ENCODE results near the gene CMKLR1.

CMKLR1 gene

DNA sequence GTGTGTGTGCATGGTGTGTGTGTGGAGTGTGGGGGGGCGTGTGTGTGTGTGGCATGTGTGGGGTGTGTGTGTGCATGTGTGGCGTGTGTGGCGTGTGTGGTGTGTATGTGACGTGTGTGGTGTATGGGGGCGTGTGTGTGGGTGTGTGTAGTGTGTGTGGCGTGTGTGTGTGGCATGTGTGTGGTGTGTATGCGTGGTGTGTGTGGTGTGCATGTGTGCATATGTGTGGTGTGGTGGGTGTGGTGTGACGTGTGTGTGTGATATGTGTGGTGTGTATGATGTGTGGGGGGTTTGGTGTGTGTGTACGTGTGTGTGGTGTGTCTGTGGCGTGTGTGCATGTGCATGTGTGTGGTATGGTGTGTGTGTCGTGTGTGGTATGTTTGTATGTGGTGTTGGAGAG is 24.1 kb upstream of the CMKLR1 start:
- no peak for DNase-seq (ENCODE audit: low read depth in 2 of 2)

DNA sequence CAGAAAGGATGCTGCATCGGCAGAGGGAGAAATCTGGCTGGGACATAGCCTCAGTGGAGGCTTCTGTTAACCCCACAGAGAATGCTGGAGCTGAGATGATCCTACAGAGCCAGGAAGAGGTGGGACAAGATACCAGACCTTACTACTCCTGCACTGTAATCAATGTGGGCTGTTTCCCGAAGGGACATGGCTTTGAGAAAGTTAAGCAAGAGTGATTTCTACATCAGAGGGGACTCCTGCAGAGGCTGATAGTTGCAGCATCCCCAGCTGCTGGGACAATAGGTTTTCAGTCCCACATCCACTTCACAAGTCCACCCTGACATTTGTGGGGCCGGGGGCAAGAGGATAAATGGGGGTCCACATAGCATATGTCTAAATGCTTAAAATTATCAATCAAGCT is 22.5 kb upstream of the CMKLR1 start:
- no peak for DNase-seq (ENCODE audit: low read depth in 2 of 2)

DNA sequence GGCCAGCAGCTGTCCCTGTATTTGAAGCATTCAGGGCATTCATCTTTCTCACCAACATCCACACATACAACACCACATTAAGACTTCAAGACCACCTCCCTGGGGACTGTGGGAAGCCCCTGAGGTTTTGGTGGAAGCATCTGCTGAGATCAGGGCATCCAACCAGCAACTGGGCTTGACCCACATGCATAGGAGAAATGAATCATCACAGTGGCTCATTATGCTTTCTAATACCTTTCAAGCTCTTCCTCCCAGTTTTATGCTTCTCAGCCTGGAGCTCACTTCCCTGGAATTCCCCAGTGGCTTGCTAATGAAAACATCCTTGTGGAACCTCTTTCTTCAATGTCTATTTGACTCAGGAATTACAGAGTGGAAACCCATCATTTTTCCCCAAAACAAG is 21.4 kb upstream of the CMKLR1 start:
- no peak for DNase-seq (ENCODE audit: low read depth in 2 of 2)

DNA sequence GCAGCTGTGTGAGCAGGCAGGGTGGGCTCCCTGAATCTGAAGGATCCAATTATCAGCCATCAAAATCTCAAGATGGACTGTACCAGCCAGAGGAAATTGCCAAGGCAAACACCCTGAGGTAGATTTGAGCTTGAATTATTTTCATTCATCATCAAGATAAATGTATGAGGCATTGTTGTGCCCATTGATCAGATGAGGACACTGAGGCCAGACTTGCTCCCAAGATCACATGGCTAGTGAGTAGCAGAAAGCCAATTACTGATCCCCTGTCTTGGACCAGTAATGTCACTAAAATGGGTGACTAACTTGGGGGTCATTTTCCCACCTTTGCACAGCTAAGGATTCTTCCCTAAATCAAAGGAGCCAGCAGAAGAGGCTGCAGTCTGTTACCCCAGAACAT is 20.9 kb upstream of the CMKLR1 start:
- no peak for DNase-seq (ENCODE audit: low read depth in 2 of 2)

DNA sequence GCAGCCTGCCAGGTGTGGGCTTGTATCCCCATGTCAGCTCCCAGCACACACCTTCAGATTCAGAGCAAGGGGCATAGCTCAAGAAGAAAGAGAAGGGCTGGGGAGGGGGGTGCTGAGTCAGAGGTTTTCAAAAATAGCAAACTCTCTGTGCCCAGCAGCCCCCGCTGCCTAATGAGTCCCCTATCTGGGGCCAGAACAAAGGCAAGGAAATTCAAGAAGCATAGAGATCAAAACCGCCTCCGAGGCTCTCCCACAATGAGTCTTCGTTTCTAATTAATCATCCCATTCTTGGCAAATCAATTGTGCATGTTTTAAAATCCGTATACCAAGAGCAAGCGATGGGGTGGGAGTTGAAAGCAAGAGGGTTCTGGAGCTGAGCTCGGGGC is 19.5 kb upstream of the CMKLR1 start:
- DNase-seq (ENCODE audit: low read depth in 2 of 2): no peak

DNA sequence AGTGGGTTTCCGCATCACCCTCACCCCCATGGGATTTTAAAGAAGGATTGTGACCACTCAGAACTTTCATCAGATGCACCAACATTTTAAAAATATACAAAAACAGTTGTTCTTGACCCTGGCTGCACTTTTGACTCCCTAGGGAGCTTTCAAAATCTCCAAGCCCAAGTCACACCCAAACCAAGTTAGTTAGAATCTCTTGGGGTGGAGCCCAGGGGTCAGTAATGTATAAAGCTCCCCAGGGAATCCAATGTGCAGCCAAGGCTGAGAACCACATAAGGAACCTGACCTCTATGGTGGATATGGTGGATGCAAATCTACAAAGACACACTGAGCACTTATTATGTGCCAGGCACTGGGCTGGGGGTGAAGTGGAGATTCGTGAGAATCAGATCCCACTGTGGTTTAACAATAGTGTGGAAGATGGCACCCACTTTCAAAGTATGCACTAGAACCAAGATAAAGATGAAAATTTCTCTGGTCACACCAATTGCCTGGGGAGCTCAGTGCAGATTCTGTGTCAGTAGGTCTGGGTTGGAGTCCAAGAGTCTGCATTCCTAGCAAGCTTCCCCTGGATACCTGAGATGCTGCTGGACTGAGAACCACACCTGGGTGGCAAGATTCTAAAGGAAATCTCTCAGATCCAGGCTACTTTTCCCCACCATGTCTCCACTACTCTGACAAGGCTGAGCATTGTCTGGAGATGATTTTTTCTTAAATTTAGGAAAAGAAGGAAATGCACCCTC is 18.9 kb upstream of the CMKLR1 start:
- no peak for DNase-seq (ENCODE audit: low read depth in 2 of 2)

DNA sequence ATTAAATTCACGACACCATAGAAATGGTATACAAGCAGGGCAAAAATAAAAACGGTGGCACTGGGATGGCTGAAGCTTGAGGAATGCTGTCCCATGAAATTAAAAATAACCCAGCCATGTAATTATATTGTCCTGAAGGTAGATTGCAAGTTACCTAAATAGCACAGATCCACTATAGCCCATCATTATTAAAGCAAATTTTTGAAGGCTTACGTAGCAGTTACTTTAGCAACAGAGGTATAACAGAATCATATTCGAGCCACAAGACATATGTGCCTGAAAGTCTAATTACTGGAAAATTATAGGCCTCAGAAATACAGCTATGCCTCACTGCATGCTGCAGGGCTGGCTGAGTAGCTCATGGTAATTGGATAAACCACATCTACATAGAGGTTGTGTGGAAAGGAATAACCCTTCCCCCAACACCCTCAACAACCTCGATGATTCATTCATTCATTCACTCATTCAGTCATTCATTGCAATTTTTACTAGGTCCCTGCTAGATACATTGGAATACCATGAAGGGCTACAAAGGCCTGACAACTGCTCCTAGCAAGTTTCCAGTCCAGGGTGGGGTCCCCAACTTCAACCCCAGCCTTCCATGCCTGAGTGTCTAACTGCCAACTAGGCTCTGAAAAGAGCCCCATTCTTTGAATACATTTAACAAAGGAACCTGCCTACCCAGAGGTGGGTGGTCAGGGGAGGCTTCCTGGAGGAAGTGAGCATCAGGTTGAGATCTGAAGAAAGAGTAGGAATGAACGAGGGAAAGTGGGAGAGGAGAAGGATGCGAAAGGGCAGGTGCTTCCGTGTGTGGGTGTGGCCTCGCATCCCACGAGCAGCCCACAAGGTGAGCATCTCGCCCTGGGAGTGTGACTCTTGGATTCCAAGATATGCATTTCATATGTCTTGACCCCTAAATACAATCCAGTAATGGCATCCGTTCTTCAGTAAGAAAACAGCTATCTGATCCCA is 18.0 kb upstream of the CMKLR1 start:
- no peak for DNase-seq (ENCODE audit: low read depth in 2 of 2)

DNA sequence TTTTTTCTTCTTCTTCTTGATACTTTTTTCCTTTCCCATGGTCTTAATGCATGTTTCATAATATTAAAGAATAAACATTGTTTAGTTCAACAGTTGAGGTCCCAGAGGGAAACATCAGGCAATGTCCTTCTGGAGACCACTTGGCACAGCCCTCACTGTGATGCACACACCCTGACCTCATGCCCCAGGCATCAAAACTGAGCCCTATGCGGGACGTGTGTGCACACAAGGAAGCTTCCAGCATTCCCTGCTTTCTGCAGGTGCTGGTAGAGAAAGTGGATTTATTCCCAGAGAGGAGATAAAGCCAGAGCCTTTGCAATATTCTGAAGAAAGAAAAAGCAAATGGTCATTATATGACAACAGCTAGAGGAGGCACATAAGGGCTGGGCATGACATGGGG is 16.0 kb upstream of the CMKLR1 start:
- no peak for DNase-seq (ENCODE audit: low read depth in 2 of 2)

DNA sequence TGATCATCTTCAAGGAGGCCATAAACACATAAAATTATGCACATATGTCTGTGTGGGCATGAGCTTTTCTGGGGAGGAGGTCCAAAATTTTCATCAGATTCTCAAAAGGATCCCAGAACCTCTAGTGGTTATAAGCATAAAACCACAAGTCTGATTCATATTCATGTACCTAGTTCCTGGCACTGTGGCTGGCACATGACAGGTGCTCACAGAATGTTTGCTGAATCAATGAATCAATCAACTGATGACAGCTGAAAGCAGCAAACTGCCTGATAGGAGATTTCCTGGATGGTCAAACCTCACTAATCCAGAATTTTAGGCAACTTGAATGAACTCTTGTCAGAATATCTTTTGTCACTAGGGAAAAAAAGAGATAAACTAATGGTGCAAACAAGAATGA is 13.5 kb upstream of the CMKLR1 start:
- no peak for DNase-seq (ENCODE audit: low read depth in 2 of 2)

DNA sequence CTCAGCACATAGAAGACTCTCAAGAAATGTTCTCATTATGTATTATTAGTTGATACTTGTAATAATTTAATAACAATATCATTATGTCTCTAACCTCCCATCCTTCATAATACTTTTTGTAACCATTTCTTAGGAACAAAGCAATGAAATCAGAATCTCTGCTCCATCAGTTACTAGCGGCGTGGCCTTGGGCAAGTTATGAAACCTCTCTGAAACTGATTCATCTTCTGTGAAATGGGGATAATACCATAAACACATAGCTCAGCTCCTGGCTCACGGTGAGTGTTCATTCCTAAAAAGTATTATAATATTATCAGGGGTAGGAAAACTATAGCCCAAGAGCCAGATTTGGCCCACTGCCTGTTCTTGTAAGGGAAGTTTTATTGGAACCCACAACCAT is 11.4 kb upstream of the CMKLR1 start:
- no peak for DNase-seq (ENCODE audit: low read depth in 2 of 2)

DNA sequence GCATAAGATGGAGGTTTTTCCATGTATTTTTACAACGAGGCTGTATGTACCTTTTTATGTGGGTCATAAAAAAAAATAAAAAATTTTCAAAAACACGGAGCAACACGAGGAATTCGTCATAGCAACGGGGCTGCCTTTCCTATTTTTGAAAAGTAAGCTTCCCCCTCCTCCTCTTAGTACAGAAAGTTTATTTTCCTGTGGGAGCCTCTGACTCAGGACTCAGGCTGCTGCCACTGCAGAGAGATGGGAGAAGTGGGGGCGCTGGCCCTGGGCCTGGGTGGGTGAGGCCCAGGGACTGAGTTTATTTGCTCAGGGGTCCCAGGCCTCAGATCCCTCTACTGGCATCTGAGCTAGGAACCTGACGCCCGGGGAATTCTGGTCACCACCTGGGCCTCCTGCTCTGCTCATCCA is 10.2 kb upstream of the CMKLR1 start:
- no peak for DNase-seq (ENCODE audit: low read depth in 2 of 2)

DNA sequence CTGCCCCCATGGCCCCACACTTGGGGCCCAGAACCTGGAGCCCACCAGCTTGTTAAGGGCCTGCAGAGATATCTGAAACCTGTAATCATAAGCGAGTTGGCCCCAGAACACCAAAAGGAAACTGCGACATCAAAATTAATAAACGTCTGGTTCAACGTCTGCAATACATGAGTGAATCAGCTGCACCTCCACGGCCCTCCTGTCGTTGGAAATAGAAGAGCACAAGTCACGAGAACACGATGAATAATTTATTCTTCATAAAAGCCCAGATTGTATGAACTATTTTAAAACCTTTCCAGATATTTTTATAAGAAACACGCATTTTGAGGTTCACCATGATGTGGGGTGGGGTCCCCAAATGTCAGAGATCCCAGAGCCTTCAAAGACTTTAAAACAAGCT is 9.7 kb upstream of the CMKLR1 start:
- DNase-seq (ENCODE audit: low read depth in 2 of 2): no peak

DNA sequence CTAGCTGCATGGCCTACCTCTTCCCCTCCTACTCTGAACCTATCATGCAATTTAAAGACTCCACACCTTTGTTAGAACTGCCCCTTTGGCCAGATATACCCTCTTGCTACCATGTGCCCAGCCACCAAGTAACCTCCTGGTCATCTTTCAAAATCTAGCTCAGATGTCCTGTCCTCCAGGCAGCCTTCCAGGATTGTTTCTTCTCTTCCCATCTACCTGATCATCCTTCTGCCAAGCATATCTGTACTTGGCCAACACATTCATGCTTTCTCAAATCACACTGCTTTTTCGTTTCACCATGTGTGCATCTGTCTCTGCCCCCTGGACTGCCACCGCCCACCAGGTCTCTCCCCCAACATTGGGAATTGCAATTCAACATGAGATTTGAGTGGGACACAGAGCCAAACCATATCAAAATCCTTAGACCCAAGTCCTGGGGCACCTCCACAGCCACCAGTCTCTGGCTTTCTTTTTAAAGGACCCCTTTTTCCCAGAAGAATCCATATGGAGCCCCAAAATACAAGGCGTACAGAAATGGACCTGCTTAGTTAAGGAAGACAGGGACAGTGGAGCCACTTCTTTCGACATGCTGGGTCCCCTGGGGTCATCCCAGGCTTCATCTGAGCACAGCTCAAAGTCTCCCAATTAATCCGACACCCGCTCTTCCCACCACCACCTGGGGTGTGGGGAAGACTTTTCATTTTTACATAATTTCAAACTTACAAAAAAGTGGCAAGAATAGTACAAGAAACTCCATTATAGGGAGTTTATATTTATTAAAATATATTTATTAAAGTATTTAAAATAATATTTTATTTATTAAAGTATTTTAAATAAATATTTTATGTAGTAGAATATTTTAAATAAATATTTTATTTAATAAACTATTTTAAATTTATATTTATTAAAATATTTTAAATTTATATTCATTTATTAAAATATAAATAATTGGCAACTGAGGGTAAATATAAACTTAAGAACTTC is 7.9 kb upstream of the CMKLR1 start:
- no peak for DNase-seq (ENCODE audit: low read depth in 2 of 2)

DNA sequence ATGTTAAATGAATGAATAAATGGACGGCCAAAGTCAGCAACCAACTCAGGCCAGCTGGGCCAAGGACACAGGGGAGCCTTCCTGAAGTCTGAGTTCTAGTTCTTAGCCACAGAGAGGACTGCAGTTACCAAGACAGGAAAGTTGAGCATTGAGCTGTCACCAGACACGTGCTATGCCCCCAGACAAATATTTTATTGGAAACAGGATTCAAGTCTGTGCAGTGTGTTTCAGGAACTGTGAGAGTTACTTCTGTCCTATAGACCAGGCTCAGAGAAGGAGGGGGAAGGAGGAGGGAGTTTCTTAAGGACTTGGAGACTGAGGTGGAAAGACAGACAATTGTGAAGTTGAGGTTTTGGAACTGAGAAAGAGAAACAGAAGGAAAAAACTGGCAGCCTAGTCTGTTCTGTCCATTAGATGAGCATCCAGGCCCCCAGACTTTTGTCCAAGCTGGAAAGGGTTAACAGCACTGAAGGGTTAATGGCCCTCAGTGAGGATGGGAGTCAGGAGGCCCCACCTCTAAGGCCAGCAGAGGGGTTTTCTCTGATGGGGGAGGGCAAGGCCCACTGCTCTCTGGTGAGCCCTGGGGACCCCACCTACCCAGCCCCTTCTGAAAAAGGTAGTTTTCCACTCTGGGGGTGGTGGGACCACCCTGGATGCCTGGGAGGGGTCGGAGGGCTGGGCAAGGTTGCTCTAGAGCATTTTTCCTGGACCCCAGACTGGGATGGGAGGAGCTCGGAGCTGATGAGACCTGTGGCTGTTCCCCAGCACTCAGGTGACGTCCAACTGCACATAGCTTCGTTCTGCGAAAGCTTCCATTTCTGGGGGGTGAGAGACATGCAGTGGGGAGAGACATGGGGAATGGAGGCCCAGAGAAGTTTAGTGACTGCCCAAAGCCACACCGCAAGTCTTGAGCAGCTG is 6.9 kb upstream of the CMKLR1 start:
- DNase-seq (ENCODE audit: low read depth in 2 of 2): no peak

DNA sequence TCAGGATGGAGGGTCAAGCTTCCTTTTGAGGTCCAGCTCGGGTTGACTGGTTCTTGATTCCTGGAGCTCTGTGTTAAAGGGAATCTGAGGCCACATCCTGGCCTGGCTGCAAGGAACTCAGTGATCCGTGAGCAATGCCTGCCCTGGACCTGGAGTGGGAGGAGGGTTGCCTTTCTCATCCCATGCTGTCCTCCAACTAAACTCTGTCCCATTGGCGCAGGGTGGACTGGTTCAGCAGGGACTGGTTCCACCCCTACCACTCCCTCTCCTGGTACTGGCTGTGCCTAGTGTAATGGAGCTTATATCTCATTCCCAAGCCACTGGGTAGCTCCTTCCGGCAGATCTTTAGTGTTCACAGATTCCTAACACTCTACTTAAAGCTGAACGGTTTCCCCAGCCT is 3.9 kb upstream of the CMKLR1 start:
- no peak for DNase-seq (ENCODE audit: low read depth in 2 of 2)

DNA sequence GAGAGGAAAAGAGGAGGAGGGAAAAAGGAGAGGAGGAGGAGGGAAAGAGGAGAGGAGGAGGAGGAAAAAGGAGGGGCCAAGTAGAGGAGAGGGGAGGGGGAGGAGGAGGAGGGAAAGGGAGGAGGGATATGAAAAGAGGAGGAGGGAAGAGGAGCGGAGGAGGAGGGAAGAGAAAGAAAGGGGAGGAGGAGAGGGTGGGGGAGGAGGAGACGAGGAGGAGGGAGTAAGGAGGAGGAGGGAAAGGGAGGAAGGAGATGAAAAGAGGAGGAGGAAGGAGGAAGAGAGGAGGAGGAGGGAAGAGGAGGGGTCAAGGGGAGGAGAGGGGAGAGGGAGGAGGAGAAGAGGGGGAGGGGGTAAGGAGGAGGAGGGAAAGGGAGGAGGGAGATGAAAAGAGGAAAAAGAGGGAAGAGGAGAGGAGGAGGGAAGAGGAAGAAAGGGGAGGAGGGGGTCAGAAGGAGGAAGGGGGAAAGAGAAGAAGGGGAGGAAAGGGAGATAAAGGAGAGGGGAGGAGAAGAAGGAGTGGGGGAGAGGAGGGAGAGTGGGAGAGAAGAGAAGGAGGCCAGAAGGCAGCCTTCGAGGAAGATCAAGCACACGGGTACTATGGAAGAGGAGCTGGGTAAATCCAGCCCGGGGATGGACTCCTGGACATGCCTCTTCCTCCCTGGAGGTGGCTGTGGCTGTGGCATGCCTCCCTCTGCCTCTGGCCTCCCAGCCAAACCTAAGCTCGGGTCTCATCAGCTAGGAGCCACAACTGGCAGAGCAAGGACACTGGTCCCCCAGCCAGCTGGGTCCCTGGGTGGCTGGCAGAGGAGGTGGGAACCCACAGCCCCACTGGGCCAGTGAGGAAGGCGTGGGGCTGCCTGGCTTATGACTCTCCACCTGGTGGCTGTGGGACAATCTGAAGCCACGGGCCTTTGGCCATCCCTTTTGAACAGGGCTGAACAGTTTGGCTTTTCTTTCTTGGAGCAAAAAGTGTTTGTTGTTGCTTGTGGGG is 3.0 kb upstream of the CMKLR1 start:
- DNase-seq (ENCODE audit: low read depth in 2 of 2): no peak

DNA sequence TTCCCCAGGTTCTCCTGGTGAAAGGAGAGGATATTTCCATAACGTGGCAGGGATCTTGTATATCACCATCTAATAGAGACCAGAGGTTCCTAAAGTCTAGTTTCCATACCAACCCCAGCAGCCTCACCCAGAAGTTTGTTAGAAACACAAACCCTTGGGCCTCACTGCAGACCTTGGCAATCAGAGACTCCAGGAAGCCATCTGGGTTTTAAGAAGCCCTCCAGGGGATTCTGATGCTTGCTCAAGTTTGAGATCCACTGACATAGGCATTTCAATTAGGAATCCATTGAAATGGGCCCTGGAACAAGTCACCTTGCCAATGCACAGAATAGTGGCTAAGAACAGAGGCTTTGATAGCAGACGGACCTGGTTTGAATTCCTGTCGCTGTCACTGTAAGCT is 2.2 kb upstream of the CMKLR1 start:
- no peak for DNase-seq (ENCODE audit: low read depth in 2 of 2)

DNA sequence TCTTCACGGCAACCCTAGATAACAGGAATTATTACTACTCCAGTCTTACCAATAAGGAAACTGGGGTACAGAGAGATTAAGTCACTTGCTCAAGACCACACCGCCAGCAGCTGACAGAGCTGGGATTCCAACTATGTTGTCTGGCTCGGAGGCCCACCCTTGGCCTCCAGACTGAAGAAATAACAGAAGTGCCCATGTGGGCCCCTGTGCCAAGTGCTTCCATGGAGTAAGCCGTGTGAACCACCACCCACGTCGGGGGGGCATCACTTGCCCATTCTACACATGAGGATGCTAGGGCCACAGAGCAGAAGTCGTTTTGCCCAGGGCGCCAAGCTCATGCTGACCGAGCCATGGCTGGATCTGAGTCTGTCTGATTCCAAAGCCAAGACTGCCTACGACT is 926 bp upstream of the CMKLR1 start:
- no peak for DNase-seq (ENCODE audit: low read depth in 2 of 2)
